Measurements from ENCODE around the gene STOX2. TPM values are rescaled to one million over a fixed set of nuclear protein-coding genes. Genes with fewer than 3 reads are reported as not detected.

Gene STOX2
- total RNA-seq, 2 experiments from 2014 or later = not detected

- Mint-ChIP-seq H3K36me3 (ENCODE audit: low read depth) (no peaks in the 10 kb centered on the region), H3K4me3 (no peak overlapping the region), H3K27me3 (no peaks in the 10 kb centered on the region), H3K4me1 (ENCODE audit: low read depth) (no peaks in the 10 kb centered on the region), H3K9me3 (no peaks in the 10 kb centered on the region), H3K27ac (no peak overlapping the region)
- DNase-seq (no peak), ATAC-seq (no peak)
- TF ChIP-seq CTCF (IDR thresholded peaks at IDR 0.05) = no peak
- intact Hi-C loops (cut with micrococcal nuclease) = no loop called here
- ChIA-PET POLR2A (no interaction called here), CTCF (interaction anchor here (1.7 kb wide), 1 partner anchor 292 kb away, joined by 3 read pairs; no protein-coding TSS in a partner anchor)
Measured at GRCh38 chr4:183876268-183876934, 28.7 kb upstream of the STOX2 start.

GRCh38 chr4:183878251-183878970 is 26.7 kb upstream of the STOX2 start:
- H3K4me1 Mint-ChIP-seq (ENCODE audit: low read depth) = no peaks in the 10 kb centered on the region
- ATAC-seq (no peak), DNase-seq (no peak)
- no peaks in the 10 kb centered on the region for H3K9me3 Mint-ChIP-seq
- no peak for TF ChIP-seq CTCF (IDR thresholded peaks at IDR 0.05)
- no peak overlapping the region for H3K4me3 Mint-ChIP-seq
- ChIA-PET POLR2A (no interaction called here), CTCF (interaction anchor here (1.7 kb wide), 1 partner anchor 290 kb away, joined by 3 read pairs; no protein-coding TSS in a partner anchor)
- no peaks in the 10 kb centered on the region for H3K36me3 Mint-ChIP-seq (ENCODE audit: low read depth)
- H3K27me3 Mint-ChIP-seq = no peaks in the 10 kb centered on the region
- intact Hi-C loops (cut with micrococcal nuclease) = no loop called here
- no peak overlapping the region for H3K27ac Mint-ChIP-seq

- H3K36me3 Mint-ChIP-seq (ENCODE audit: low read depth) = no peaks in the 10 kb centered on the region
- no peaks in the 10 kb centered on the region for H3K9me3 Mint-ChIP-seq
- no peak for DNase-seq
- ATAC-seq = no peak
- ChIA-PET CTCF (interaction anchor here (1.4 kb wide), 1 partner anchor 212 kb away, joined by 3 read pairs; no protein-coding TSS in a partner anchor), POLR2A (no interaction called here)
- TF ChIP-seq CTCF (IDR thresholded peaks at IDR 0.05) = no peak
- H3K4me3 Mint-ChIP-seq = no peak overlapping the region
- no peaks in the 10 kb centered on the region for H3K4me1 Mint-ChIP-seq (ENCODE audit: low read depth)
- H3K27me3 Mint-ChIP-seq = no peaks in the 10 kb centered on the region
- intact Hi-C loops (cut with micrococcal nuclease) = no loop called here
- H3K27ac Mint-ChIP-seq = no peak overlapping the region
Measured at GRCh38 chr4:183885205-183885720, 19.8 kb upstream of the STOX2 start.

- H3K4me3 Mint-ChIP-seq = no peak overlapping the region
- peaks cover 3% of the 10 kb centered on the region for H3K27me3 Mint-ChIP-seq
- CTCF ChIA-PET = no interaction called here
- no peaks in the 10 kb centered on the region for H3K4me1 Mint-ChIP-seq (ENCODE audit: low read depth)
- H3K27ac Mint-ChIP-seq = no peak overlapping the region
- intact Hi-C loops (cut with micrococcal nuclease) = no loop called here
- no peaks in the 10 kb centered on the region for H3K9me3 Mint-ChIP-seq
- no peaks in the 10 kb centered on the region for H3K36me3 Mint-ChIP-seq (ENCODE audit: low read depth)
- POLR2A ChIA-PET = no interaction called here
- ATAC-seq (no peak), DNase-seq (no peak)
- no peak for TF ChIP-seq CTCF (IDR thresholded peaks at IDR 0.05)
Measured at GRCh38 chr4:183887351-183887750, 17.8 kb upstream of the STOX2 start.

- TF ChIP-seq CTCF (IDR thresholded peaks at IDR 0.05) = no peak
- ChIA-PET CTCF (no interaction called here), POLR2A (no interaction called here)
- DNase-seq (no peak), ATAC-seq (no peak)
- Mint-ChIP-seq H3K36me3 (ENCODE audit: low read depth) (no peaks in the 10 kb centered on the region), H3K27me3 (peaks cover 3% of the 10 kb centered on the region), H3K9me3 (no peaks in the 10 kb centered on the region), H3K4me3 (no peak overlapping the region), H3K27ac (no peak overlapping the region), H3K4me1 (ENCODE audit: low read depth) (no peaks in the 10 kb centered on the region)
- intact Hi-C loops (cut with micrococcal nuclease) = no loop called here
Measured at GRCh38 chr4:183888564-183888963, 16.5 kb upstream of the STOX2 start.

All from activated CD8-positive, alpha-beta T cell treated with anti-CD3 and anti-CD28 coated beads for 36 hours (primary cell).